OCI-LY7 (cell line): ENCODE measurements around the gene CTBP1. TPM values are rescaled to one million over a fixed set of nuclear protein-coding genes. Genes with fewer than 3 reads are reported as not detected.

ENCODE experiments used
- BruUV-seq: library from RNA; stranded (reverse); fragments of 400-500 nt; replicated peaks from 2 replicates; lab custom pipeline; 2021; lab: Mats Ljungman, UMichigan
- CTCF ChIA-PET: fragments of 300-600 bp; sonication (Branson Sonifier 250); formaldehyde crosslinking; loops from one replicate; lab custom pipeline; 2022; ENCODE audit warnings: antibody characterized with exemption; ENCODE audit not compliant: unreplicated experiment; lab: Charles Lee
- POLR2A ChIA-PET: fragments of 300-600 bp; sonication (Branson Sonifier 250); formaldehyde crosslinking; loops from one replicate; lab custom pipeline; 2022; ENCODE audit warnings: antibody characterized with exemption; lab: Charles Lee
- DNase-seq: peaks from one replicate; pipeline ENCODE4 v3.0.0-alpha.2; 2015; ENCODE audit warnings: low spot score
- H2AFZ ChIP-seq: fragments of 200-600 bp; sonication (generic), shearing (Covaris generic); 2 replicates; pipeline ENCODE4 v1.6.1; 2014; ENCODE audit warnings: mild to moderate bottlenecking, antibody characterized with exemption, low read length, moderate library complexity
- H3K27ac ChIP-seq: fragments of 200-600 bp; sonication (generic); 2 replicates; pipeline ENCODE4 v1.5.1; 2014; ENCODE audit warnings: mixed run types, low read depth, mild to moderate bottlenecking, moderate library complexity, low read length, inconsistent platforms; ENCODE audit not compliant: poor library complexity, severe bottlenecking
- H3K36me3 ChIP-seq: fragments of 200-600 bp; sonication (generic); 2 replicates; pipeline ENCODE4 v1.6.1; 2014; ENCODE audit warnings: mild to moderate bottlenecking, antibody characterized with exemption, low read length, moderate library complexity, mixed read lengths; ENCODE audit not compliant: insufficient read depth
- H3K4me1 ChIP-seq: fragments of 200-600 bp; sonication (generic); 2 replicates; pipeline ENCODE4 v1.5.1; 2014; ENCODE audit warnings: mild to moderate bottlenecking, low read length; ENCODE audit not compliant: insufficient read depth, poor library complexity, severe bottlenecking
- H3K4me2 ChIP-seq: fragments of 200-600 bp; sonication (generic); 2 replicates; pipeline ENCODE4 v1.6.1; 2014; ENCODE audit warnings: mild to moderate bottlenecking, low read length
- H3K4me3 ChIP-seq: fragments of 200-600 bp; sonication (generic); 2 replicates; pipeline ENCODE4 v1.5.1; 2014; ENCODE audit warnings: mild to moderate bottlenecking, low read depth, low read length; ENCODE audit not compliant: poor library complexity, severe bottlenecking
- H3K79me2 ChIP-seq: fragments of 200-600 bp; sonication (generic); 2 replicates; pipeline ENCODE4 v1.6.1; 2016; ENCODE audit warnings: low read depth, mild to moderate bottlenecking, low read length, moderate library complexity, mixed read lengths; ENCODE audit not compliant: insufficient read depth
- H3K9me2 ChIP-seq: fragments of 200-600 bp; sonication (generic); 2 replicates; pipeline ENCODE4 v1.6.1; 2016; ENCODE audit warnings: mild to moderate bottlenecking, low read length, mixed read lengths; ENCODE audit not compliant: insufficient read depth
- H3K9me3 ChIP-seq: fragments of 200-600 bp; sonication (generic); 2 replicates; pipeline ENCODE4 v1.6.1; 2014; ENCODE audit warnings: mild to moderate bottlenecking, mixed run types, low read length, mixed read lengths
- H4K20me1 ChIP-seq: fragments of 200-600 bp; sonication (generic); 2 replicates; pipeline ENCODE4 v1.6.1; 2014; ENCODE audit warnings: mild to moderate bottlenecking, antibody characterized with exemption, low read length, moderate library complexity, mixed read lengths; ENCODE audit not compliant: insufficient read depth
- CTCF ChIP-seq: fragments of 200-600 bp; sonication (generic); conservative IDR thresholded peaks from 2 replicates; pipeline ENCODE4 v1.5.1; 2014; ENCODE audit warnings: mild to moderate bottlenecking, antibody characterized with exemption, low read length, moderate library complexity, mixed read lengths
- EZH2phosphoT487 ChIP-seq: fragments of 200-600 bp; sonication (generic); IDR thresholded peaks from 2 replicates; pipeline ENCODE4 v1.6.1; 2018; ENCODE audit warnings: low read depth, borderline replicate concordance, mild to moderate bottlenecking, mixed run types, antibody characterized with exemption, low read length, moderate library complexity, mixed read lengths
- intact Hi-C: fragments of 100-400 bp; cut with micrococcal nuclease; formaldehyde crosslinking; loops from one replicate; pipeline ENCODE4 v1.10.0; 2022; ENCODE audit not compliant: unreplicated experiment
- total RNA-seq, 2 experiments: library from RNA; depleted of rRNA in 1 of 2; stranded (reverse); fragments of >200 nt in 1 of 2; shearing (Covaris generic) in 1 of 2; gene quantifications; 2 replicates each; pipeline ENCODE4 v1.2.3, GENCODE V29; 2014 to 2022

CTBP1 gene
- total RNA-seq, 2 experiments from 2014 or later: 238 to 311 TPM

DNA sequence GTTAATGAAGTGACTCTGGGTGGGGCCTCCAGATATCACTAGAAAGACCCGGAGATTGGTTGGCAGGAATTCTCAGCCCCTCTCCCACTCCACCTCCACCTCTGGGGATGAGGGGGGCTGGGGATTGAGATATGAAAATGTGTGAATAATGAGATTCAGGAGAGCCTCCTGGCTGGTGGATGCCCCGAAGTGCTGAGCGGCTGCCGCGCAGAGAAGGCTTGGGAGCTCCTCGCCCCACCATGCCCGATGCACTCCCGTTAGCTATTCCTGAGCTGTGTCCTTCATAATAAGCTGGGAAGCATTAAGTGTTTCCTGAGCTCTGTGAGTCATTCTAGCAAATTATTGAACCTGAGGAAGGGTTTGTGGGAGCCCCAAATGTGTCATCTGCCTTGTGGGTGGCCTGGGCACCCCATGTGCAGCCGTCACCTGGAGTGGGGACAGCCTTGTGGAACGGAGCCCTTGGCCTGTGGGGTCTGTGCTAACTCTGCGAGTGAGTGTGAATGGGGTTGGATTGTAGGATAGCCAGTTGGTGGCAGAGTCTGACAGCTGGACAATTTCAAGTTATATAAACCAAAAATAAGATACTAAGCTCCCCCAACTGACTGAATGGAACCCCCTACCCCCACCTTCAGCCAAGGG lies 36.3 kb upstream of the CTBP1 start:
- no peak for TF ChIP-seq EZH2phosphoT487
- TF ChIP-seq CTCF: no peak
- no peaks in the 10 kb centered on the region for H3K36me3 ChIP-seq
- H2AFZ ChIP-seq: no peak overlapping the region
- no peaks in the 10 kb centered on the region for H4K20me1 ChIP-seq
- H3K9me3 ChIP-seq: peaks cover 10% of the 10 kb centered on the region; the same call in 1 of the 2 replicates
- peaks cover 3% of the 10 kb centered on the region; the same call in 1 of the 2 replicates for H3K79me2 ChIP-seq
- ChIA-PET POLR2A (no interaction called here), CTCF (no interaction called here)
- H3K4me1 ChIP-seq: peaks cover 10% of the 10 kb centered on the region
- intact Hi-C loops: no loop called here
- H3K4me2 ChIP-seq: no peak overlapping the region
- H3K4me3 ChIP-seq: no peak overlapping the region
- BruUV-seq: no TSS peak
- no peak overlapping the region for H3K27ac ChIP-seq
- DNase-seq: no peak
- no peaks in the 10 kb centered on the region for H3K9me2 ChIP-seq

DNA sequence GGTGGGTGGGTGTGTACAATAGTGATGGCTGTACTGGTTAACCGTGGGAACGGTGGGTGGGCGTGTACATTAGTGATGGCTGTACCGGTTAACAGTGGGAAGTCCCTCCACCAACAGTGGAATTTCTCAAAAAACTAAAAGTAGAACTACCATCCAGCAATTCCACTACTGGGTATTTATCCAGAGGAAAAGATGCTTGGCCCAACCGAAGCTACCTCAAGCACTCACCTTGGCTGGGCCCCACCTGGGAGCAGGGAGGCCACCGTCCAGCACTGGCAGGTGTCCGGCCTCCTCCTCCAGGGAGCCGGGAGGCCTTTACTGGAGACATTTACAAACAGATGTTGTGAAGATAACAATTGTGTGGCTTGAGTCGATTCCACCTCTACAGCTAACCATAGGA lies 34.8 kb upstream of the CTBP1 start:
- H3K4me2 ChIP-seq: no peak overlapping the region
- no peaks in the 10 kb centered on the region for H3K9me2 ChIP-seq
- ChIA-PET CTCF (no interaction called here), POLR2A (interaction anchor here (0.6 kb wide), 1 partner anchor 711 kb away, joined by 3 read pairs; no protein-coding TSS in a partner anchor)
- no peak for DNase-seq
- peaks cover 10% of the 10 kb centered on the region; the same call in 1 of the 2 replicates for H3K9me3 ChIP-seq
- H3K4me1 ChIP-seq: peaks cover 5% of the 10 kb centered on the region
- no peak overlapping the region for H2AFZ ChIP-seq
- no TSS peak for BruUV-seq
- H4K20me1 ChIP-seq: no peaks in the 10 kb centered on the region
- intact Hi-C loops: no loop called here
- H3K27ac ChIP-seq: no peak overlapping the region
- H3K4me3 ChIP-seq: no peak overlapping the region
- no peak for TF ChIP-seq CTCF
- no peak for TF ChIP-seq EZH2phosphoT487
- H3K79me2 ChIP-seq: no peaks in the 10 kb centered on the region
- no peaks in the 10 kb centered on the region for H3K36me3 ChIP-seq

GRCh38 chr4:1279253-1279652 lies 30.3 kb upstream of the CTBP1 start:
- BruUV-seq: no TSS peak

More at GRCh38 chr4:1279253-1279652, 30.3 kb upstream of the CTBP1 start:
- Histone ChIP-seq H3K4me3 (no peak overlapping the region), H3K79me2 (no peaks in the 10 kb centered on the region), H3K4me2 (no peak overlapping the region), H2AFZ (no peak overlapping the region), H3K9me3 (no peaks in the 10 kb centered on the region), H3K27ac (no peak overlapping the region), H3K9me2 (no peaks in the 10 kb centered on the region), H4K20me1 (no peaks in the 10 kb centered on the region), H3K4me1 (no peaks in the 10 kb centered on the region), H3K36me3 (no peaks in the 10 kb centered on the region)
- CTCF ChIA-PET: no interaction called here
- POLR2A ChIA-PET: no interaction called here
- no peak for TF ChIP-seq EZH2phosphoT487
- no peak for TF ChIP-seq CTCF
- intact Hi-C loops: no loop called here
- DNase-seq: no peak
